NCI-H2081 (cell line): ENCODE measurements around the gene TNK2.
"Not testable (repeated sequence)": the region's sequence is repeated elsewhere in the genome, so short reads cannot be mapped to it uniquely, and the experiment has no call there.

Source experiments
- DNase-seq, 2 experiments: peaks; one replicate each; lab custom pipeline; 2025; lab: John Stamatoyannopoulos, UW

The TNK2 gene

GRCh38 chr3:195821403-195822130, 86.8 kb downstream of the TNK2 start:
- no peak for DNase-seq

GRCh38 chr3:195820901-195821300, 87.5 kb downstream of the TNK2 start:
- no peak for DNase-seq

- DNase-seq = no peak
Observed at GRCh38 chr3:195820186-195820585, 88.2 kb downstream of the TNK2 start.

GRCh38 chr3:195818301-195818700, 90.0 kb downstream of the TNK2 start:
- DNase-seq = no peak

GRCh38 chr3:195817578-195818135, 90.7 kb downstream of the TNK2 start:
- no peak for DNase-seq

GRCh38 chr3:195816276-195816913, 92.0 kb downstream of the TNK2 start:
- DNase-seq = not testable (repeated sequence)

- no peak for DNase-seq
Observed at GRCh38 chr3:195815169-195815771, 93.1 kb downstream of the TNK2 start.

- DNase-seq = no peak
Observed at GRCh38 chr3:195813916-195814640, 94.3 kb downstream of the TNK2 start.
